Measurements from ENCODE around the gene PPP2R3A.

- TF ChIP-seq CTCF (IDR thresholded peaks at IDR 0.05): no peak
- TF ChIP-seq POLR2A (IDR thresholded peaks at IDR 0.05): no peak
- TF ChIP-seq EP300 (IDR thresholded peaks at IDR 0.05; ENCODE audit: low read depth): no peak
- TF ChIP-seq POLR2AphosphoS5 (IDR thresholded peaks at IDR 0.05): peak in 1 of 3 donors; percentile 5
These were observed 184.1 kb downstream of the PPP2R3A start for GRCh38 chr3:136149667-136150066.

Data from transverse colon (tissue), 4 donors.